ENCODE measurements around the gene FHAD1. TPM values are rescaled to one million over a fixed set of nuclear protein-coding genes. Genes with fewer than 3 reads are reported as not detected.

FHAD1 gene
- total RNA-seq, 2 experiments from 2014 or later = not detected

DNA sequence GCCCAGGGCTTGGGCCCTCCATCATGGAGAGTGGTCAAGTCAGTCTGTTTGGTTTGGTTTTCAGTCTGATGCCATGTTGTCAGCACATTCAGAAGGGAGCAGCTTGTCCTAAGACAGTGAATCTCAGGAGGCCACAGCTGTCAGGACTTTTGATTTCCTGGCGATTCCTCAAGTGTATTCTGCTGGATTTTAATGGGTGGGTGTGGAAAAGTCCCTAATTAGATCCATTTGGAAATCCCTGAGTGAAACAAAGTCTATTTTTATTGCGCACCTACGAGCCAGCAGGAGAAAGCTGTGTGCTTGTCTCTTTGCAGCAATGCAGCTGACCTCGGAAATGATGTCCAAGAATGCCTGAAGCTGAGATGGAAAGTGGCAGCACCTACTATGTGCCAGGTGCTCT lies 21.6 kb upstream of the FHAD1 start:
- BruUV-seq (replicated peaks) = no TSS peak

DNA sequence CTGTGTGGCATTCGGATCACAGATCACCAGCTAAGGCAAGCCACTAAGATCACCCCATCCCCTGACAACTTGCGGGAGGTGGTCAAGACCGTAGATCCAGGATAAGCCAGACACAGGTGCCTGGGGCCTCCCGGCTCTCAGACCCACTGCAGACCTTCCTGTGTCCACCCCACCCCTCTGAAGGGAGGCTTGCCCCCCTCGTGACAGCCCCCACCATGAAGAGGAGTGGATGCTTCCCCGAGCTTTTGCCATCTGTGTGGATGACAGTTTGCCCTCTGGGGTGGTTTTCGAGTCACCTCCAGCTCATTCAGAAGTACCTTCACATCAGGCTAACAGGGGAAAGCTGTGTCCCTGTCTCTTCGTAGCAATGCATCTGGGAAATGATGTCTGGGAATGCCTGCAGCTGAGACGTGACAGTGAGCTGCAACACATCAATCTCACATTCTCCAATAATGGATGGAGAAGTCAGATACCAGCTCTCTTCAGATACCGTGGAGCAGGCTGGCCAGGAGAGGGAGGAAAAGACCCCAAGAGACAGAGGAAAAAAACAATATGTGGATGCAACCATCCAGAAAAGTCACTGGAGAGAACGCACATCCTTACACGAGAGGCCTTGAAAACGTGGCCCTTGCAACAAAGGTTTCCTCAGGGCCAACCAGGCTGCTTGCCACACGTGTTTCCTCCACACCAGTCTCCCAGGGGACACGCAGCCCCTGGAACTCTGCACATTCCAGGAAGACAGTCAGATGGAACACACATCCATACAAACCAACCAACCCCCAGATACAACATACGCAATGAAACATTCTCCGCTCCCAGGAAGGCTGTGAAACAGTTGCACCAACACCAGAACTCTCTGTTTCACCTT lies 20.4 kb upstream of the FHAD1 start:
- intact Hi-C loops (cut with micrococcal nuclease; ENCODE audit: unreplicated experiment) = no loop called here

More for the DNA sequence above, 21.6 kb upstream of the FHAD1 start:
- Histone ChIP-seq H3K4me3 (ENCODE audit: low read depth, low read length, poor library complexity, severe bottlenecking) (no peak overlapping the region), H3K27ac (ENCODE audit: low read depth, low read length, poor library complexity, severe bottlenecking) (no peak overlapping the region), H3K4me2 (ENCODE audit: low read length) (no peak overlapping the region), H3K9me2 (ENCODE audit: insufficient read depth, low read length) (no peaks in the 10 kb centered on the region), H3K9me3 (ENCODE audit: low read length) (no peaks in the 10 kb centered on the region), H3K36me3 (ENCODE audit: insufficient read depth, low read length) (no peaks in the 10 kb centered on the region), H2AFZ (ENCODE audit: low read length) (no peak overlapping the region), H3K79me2 (ENCODE audit: insufficient read depth, low read depth, low read length) (no peaks in the 10 kb centered on the region), H4K20me1 (ENCODE audit: insufficient read depth, low read length) (no peaks in the 10 kb centered on the region), H3K4me1 (ENCODE audit: insufficient read depth, low read length, poor library complexity, severe bottlenecking) (no peaks in the 10 kb centered on the region)
- intact Hi-C loops (cut with micrococcal nuclease; ENCODE audit: unreplicated experiment) = no loop called here
- ChIA-PET CTCF (ENCODE audit: unreplicated experiment) (no interaction called here), POLR2A (interaction anchor here (0.7 kb wide), 1 partner anchor 1328 kb away, joined by 3 read pairs; no protein-coding TSS in a partner anchor)
- no peak for DNase-seq (ENCODE audit: low spot score)
- no peak for TF ChIP-seq CTCF (conservative IDR thresholded peaks at IDR 0.05; ENCODE audit: low read length)
- TF ChIP-seq EZH2phosphoT487 (IDR thresholded peaks at IDR 0.05; ENCODE audit: borderline replicate concordance, low read depth, low read length) = no peak

More for the DNA sequence above, 20.4 kb upstream of the FHAD1 start:
- Histone ChIP-seq H3K4me1 (ENCODE audit: insufficient read depth, low read length, poor library complexity, severe bottlenecking) (no peaks in the 10 kb centered on the region), H2AFZ (ENCODE audit: low read length) (no peak overlapping the region), H3K4me3 (ENCODE audit: low read depth, low read length, poor library complexity, severe bottlenecking) (no peak overlapping the region), H3K9me2 (ENCODE audit: insufficient read depth, low read length) (no peaks in the 10 kb centered on the region), H3K4me2 (ENCODE audit: low read length) (no peak overlapping the region), H3K79me2 (ENCODE audit: insufficient read depth, low read depth, low read length) (no peaks in the 10 kb centered on the region), H3K9me3 (ENCODE audit: low read length) (no peaks in the 10 kb centered on the region), H3K36me3 (ENCODE audit: insufficient read depth, low read length) (no peaks in the 10 kb centered on the region), H4K20me1 (ENCODE audit: insufficient read depth, low read length) (no peaks in the 10 kb centered on the region), H3K27ac (ENCODE audit: low read depth, low read length, poor library complexity, severe bottlenecking) (no peak overlapping the region)
- no TSS peak for BruUV-seq (replicated peaks)
- ChIA-PET POLR2A (interaction anchor here (0.7 kb wide), 1 partner anchor 1329 kb away, joined by 3 read pairs; no protein-coding TSS in a partner anchor), CTCF (ENCODE audit: unreplicated experiment) (no interaction called here)
- DNase-seq (ENCODE audit: low spot score) = no peak
- TF ChIP-seq CTCF (conservative IDR thresholded peaks at IDR 0.05; ENCODE audit: low read length) (no peak), EZH2phosphoT487 (IDR thresholded peaks at IDR 0.05; ENCODE audit: borderline replicate concordance, low read depth, low read length) (no peak)
